CD14-positive monocyte (primary cell): Measurements from ENCODE around the gene PMEPA1. TPM values are rescaled to one million over a fixed set of nuclear protein-coding genes. Genes with fewer than 3 reads are reported as not detected.

Experiments
- DNase-seq, 3 donors: peaks; one replicate each; pipeline ENCODE4 v3.0.0-alpha.2; 2011 to 2022
- H2AFZ ChIP-seq: 2 replicates; pipeline ENCODE4 v1.6.0; 2012; ENCODE audit warnings: mild to moderate bottlenecking, low read depth, low read length, inconsistent platforms; ENCODE audit not compliant: insufficient read depth, poor library complexity, severe bottlenecking
- H3K27ac ChIP-seq, 2 donors: 1 replicate in 1 of 2; 2 replicates in 1 of 2; pipeline ENCODE4 v1.5.1; 2012 to 2013; ENCODE audit warnings: low read length in 2 of 2, control low read depth in 1 of 2, inconsistent platforms in 1 of 2, low read depth in 1 of 2, mild to moderate bottlenecking in 1 of 2
- H3K27me3 ChIP-seq, 2 donors: one replicate each; pipeline versions ENCODE4 v1.6.0 to v1.6.1; 2011 to 2013; ENCODE audit warnings: low read length in 2 of 2; ENCODE audit not compliant: control insufficient read depth in 2 of 2, insufficient read depth in 2 of 2
- H3K36me3 ChIP-seq, 2 donors: replicated peaks in 1 of 2; 1 replicate in 1 of 2; 2 replicates in 1 of 2; pipeline versions ENCODE4 v1.5.1 to v1.6.1; 2012 to 2013; ENCODE audit warnings: low read length in 2 of 2, control low read depth in 1 of 2, inconsistent platforms in 1 of 2, mild to moderate bottlenecking in 1 of 2; ENCODE audit not compliant: insufficient read depth in 2 of 2, control insufficient read depth in 1 of 2
- H3K4me1 ChIP-seq, 2 donors: 1 replicate in 1 of 2; 2 replicates in 1 of 2; pipeline versions ENCODE4 v1.5.1 to v1.6.1; 2012 to 2013; ENCODE audit warnings: low read length in 2 of 2, control low read depth in 1 of 2, inconsistent platforms in 1 of 2, mild to moderate bottlenecking in 1 of 2, moderate library complexity in 1 of 2; ENCODE audit not compliant: insufficient read depth in 2 of 2, control insufficient read depth in 1 of 2
- H3K4me2 ChIP-seq: replicated peaks from 2 replicates; pipeline ENCODE3; 2012; ENCODE audit warnings: low read length, moderate library complexity, mild to moderate bottlenecking; ENCODE audit not compliant: poor library complexity, severe bottlenecking; ENCODE audit errors: extremely low read depth
- H3K4me3 ChIP-seq, 3 experiments: fragments of 200-600 bp in 1 of 3; sonication (generic) in 1 of 3; replicated peaks in 1 of 3; 1 replicate in 2 of 3; 2 replicates in 1 of 3; pipeline ENCODE4 v1.5.1; 2011 to 2013; ENCODE audit warnings: low read length in 3 of 3, mild to moderate bottlenecking in 3 of 3, control low read depth in 2 of 3, low read depth in 2 of 3, inconsistent platforms in 1 of 3, moderate library complexity in 1 of 3
- H3K79me2 ChIP-seq: 2 replicates; pipeline ENCODE4 v1.6.0; 2012; ENCODE audit warnings: mild to moderate bottlenecking, control low read depth, inconsistent platforms, low read length, moderate library complexity; ENCODE audit not compliant: insufficient read depth
- H3K9ac ChIP-seq: 2 replicates; pipeline ENCODE4 v1.6.0; 2017; ENCODE audit warnings: low read length, mild to moderate bottlenecking; ENCODE audit not compliant: insufficient read depth, poor library complexity, severe bottlenecking
- H3K9me3 ChIP-seq, 2 donors: replicated peaks in 1 of 2; 1 replicate in 1 of 2; 2 replicates in 1 of 2; pipeline versions ENCODE4 v1.5.1 to v1.6.1; 2012 to 2013; ENCODE audit warnings: low read length in 2 of 2, control low read depth in 1 of 2; ENCODE audit not compliant: control insufficient read depth in 1 of 2, insufficient read depth in 1 of 2
- H4K20me1 ChIP-seq: 2 replicates; pipeline ENCODE4 v1.6.0; 2012; ENCODE audit warnings: mild to moderate bottlenecking, low read length, control low read depth, moderate library complexity; ENCODE audit not compliant: insufficient read depth
- H3K27ac Mint-ChIP-seq, 7 donors: one replicate each; pipeline ENCODE4 v1.8.0; 2020; ENCODE audit warnings: mild to moderate bottlenecking in 7 of 7, mixed read lengths in 7 of 7, moderate library complexity in 6 of 7, inconsistent platforms in 2 of 7
- H3K27me3 Mint-ChIP-seq, 3 donors: one replicate each; pipeline ENCODE4 v1.8.0; 2021 to 2022; ENCODE audit warnings: low read depth in 3 of 3, mild to moderate bottlenecking in 3 of 3, mixed read lengths in 3 of 3, moderate library complexity in 3 of 3, inconsistent platforms in 1 of 3
- H3K36me3 Mint-ChIP-seq, 2 donors: one replicate each; pipeline ENCODE4 v1.8.0; 2020; ENCODE audit warnings: mixed read lengths in 2 of 2, inconsistent platforms in 1 of 2, mild to moderate bottlenecking in 1 of 2
- H3K4me1 Mint-ChIP-seq: one replicate; pipeline ENCODE4 v1.8.0; 2020; ENCODE audit warnings: mild to moderate bottlenecking, mixed read lengths
- H3K4me3 Mint-ChIP-seq, 2 donors: one replicate each; pipeline ENCODE4 v1.8.0; 2020; ENCODE audit warnings: mild to moderate bottlenecking in 2 of 2, mixed read lengths in 2 of 2, moderate library complexity in 1 of 2
- H3K9me3 Mint-ChIP-seq, 7 donors: one replicate each; pipeline ENCODE4 v1.8.0; 2020 to 2022; ENCODE audit warnings: mixed read lengths in 7 of 7, mild to moderate bottlenecking in 6 of 7, moderate library complexity in 6 of 7, inconsistent platforms in 2 of 7
- WGBS: methylation state at CpG from one replicate; pipeline ENCODE4 v1.1.5; 2013; ENCODE audit warnings: missing lambda C conversion rate; ENCODE audit not compliant: insufficient coverage; 5-methylcytosine and 5-hydroxymethylcytosine counted together
- intact Hi-C, 2 donors: fragments of 100-400 bp; cut with micrococcal nuclease; formaldehyde crosslinking; loops; one replicate each; pipeline versions ENCODE4 v1.15.0 to v1.15.1; 2023
- polyA plus RNA-seq, 3 donors: library from polyadenylated mRNA; depleted of rRNA in 1 of 3; unstranded in 2 of 3; stranded (reverse) in 1 of 3; fragments of 300-500 nt in 2 of 3; fragments of >200 nt in 1 of 3; fragmentation: Illumina TruSeq in 2 of 3; gene quantifications; 1 replicate in 2 of 3; 2 replicates in 1 of 3; pipeline ENCODE4 v1.2.3, GENCODE V29; 2012 to 2021
- TF ChIP-seq, protein P1 (sequence below): fragments of 200-600 bp; IDR thresholded peaks from one replicate; pipeline ENCODE4 v1.8.0; 2022; ENCODE audit warnings: antibody characterized with exemption, mild to moderate bottlenecking

Gene PMEPA1
- polyA plus RNA-seq, 3 donors: 0.12 to 0.73 (median 0.59) TPM

DNA sequence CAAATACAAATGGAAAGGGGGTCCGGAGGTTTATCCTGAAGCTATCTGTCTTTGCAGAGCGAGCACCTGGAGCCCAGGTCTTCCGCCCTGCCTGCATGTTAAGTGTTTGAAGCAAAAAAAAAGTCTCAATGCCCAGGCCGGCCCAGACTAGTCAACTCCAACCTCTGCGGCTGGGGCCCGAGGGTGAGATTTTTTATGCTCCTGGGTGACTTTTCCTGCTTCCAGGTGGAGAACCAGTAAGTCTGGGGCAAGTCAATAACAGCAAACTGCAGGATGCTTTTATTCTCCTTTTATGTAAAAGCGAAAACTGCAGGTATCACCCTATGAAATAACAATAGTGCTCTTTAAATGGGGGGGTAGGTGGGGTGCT is 87.6 kb downstream of the PMEPA1 start:
- H3K27me3 ChIP-seq: no peaks in the 10 kb centered on the region
- no peak for DNase-seq
- no peak overlapping the region for H3K4me2 ChIP-seq
- intact Hi-C loops: loop anchor here in 1 of 2 donors (10.0 kb wide), 2 partner anchors 93 to 247 kb away; partner anchors contain the start of gene PMEPA1
- 97% methylated on average over 6 of the region's 7 CpGs for WGBS
- TF ChIP-seq, protein P1, sequence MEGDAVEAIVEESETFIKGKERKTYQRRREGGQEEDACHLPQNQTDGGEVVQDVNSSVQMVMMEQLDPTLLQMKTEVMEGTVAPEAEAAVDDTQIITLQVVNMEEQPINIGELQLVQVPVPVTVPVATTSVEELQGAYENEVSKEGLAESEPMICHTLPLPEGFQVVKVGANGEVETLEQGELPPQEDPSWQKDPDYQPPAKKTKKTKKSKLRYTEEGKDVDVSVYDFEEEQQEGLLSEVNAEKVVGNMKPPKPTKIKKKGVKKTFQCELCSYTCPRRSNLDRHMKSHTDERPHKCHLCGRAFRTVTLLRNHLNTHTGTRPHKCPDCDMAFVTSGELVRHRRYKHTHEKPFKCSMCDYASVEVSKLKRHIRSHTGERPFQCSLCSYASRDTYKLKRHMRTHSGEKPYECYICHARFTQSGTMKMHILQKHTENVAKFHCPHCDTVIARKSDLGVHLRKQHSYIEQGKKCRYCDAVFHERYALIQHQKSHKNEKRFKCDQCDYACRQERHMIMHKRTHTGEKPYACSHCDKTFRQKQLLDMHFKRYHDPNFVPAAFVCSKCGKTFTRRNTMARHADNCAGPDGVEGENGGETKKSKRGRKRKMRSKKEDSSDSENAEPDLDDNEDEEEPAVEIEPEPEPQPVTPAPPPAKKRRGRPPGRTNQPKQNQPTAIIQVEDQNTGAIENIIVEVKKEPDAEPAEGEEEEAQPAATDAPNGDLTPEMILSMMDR: no peak
- H3K27me3 Mint-ChIP-seq: peaks cover 0 to 7% (median 3%) of the 10 kb centered on the region in 3 donors
- no peak overlapping the region for H3K4me3 ChIP-seq
- H3K9me3 ChIP-seq: peaks cover 9 to 13% of the 10 kb centered on the region in 2 donors
- H3K9me3 Mint-ChIP-seq: peaks cover 16 to 18% (median 17%) of the 10 kb centered on the region in 7 donors
- H3K27ac Mint-ChIP-seq: peak overlapping the region in 2 of 7 donors; percentile 18 to 38
- H3K27ac ChIP-seq: no peak overlapping the region
- no peak overlapping the region for H3K4me3 Mint-ChIP-seq
- H2AFZ ChIP-seq: no peak overlapping the region
- H3K4me1 ChIP-seq: peaks cover 49 to 56% of the 10 kb centered on the region in 2 donors
- H3K36me3 Mint-ChIP-seq: peaks cover 21 to 24% of the 10 kb centered on the region in 2 donors
- H3K36me3 ChIP-seq: peaks cover 0 to 11% of the 10 kb centered on the region in 2 donors
- peaks cover 8% of the 10 kb centered on the region for H3K79me2 ChIP-seq
- no peaks in the 10 kb centered on the region for H4K20me1 ChIP-seq
- no peak overlapping the region for H3K9ac ChIP-seq
- H3K4me1 Mint-ChIP-seq: peaks cover 61% of the 10 kb centered on the region

DNA sequence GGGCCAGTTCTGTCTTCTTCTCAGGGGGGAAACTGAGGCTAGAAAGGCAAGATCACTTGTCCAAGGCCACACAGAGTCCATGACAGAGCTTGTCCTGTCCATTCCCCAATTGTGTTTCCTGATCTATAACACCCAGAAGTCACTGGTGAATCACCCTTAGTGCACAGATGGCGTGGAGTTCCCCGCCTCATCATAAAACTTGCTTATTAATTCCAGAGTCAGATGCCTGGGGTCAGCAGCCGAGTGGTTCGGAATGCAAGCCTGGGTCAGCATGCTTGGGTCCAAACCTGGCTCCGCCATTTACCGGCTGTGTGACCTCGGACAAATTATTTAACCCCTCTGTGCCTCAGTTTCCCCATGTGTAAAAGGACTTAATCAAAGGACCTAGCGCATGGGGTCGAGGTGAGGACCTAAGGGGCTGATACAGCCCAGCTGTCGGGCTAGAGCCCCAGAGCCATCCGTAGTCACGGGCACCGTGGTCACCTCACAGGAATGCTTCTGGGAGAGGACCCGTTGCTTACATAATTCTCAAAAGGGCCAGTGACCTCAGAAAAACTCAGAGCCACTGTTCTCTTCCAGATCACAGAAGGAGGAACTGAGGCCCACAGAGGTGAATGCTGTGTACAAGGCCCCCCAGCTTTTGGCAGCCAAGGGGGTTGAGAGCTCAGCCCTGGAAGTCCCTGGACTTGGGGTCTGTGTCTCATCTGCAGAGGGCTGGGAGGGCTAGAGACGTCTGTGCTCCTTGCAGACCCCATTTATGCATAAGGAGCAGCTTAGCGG is 88.2 kb downstream of the PMEPA1 start:
- Mint-ChIP-seq H3K36me3 (peaks cover 21 to 29% of the 10 kb centered on the region in 2 donors), H3K27ac (peak overlapping the region in 6 of 7 donors; percentile 8 to 94 (median 82)), H3K9me3 (peaks cover 16 to 18% (median 17%) of the 10 kb centered on the region in 7 donors), H3K4me1 (peaks cover 60% of the 10 kb centered on the region), H3K27me3 (peaks cover 2 to 9% (median 6%) of the 10 kb centered on the region in 3 donors), H3K4me3 (no peak overlapping the region)
- no peaks in the 10 kb centered on the region for H4K20me1 ChIP-seq
- no peaks in the 10 kb centered on the region for H3K27me3 ChIP-seq
- intact Hi-C loops: loop anchor here in 1 of 2 donors (10.0 kb wide), 2 partner anchors 93 to 247 kb away; partner anchors contain the start of gene PMEPA1
- DNase-seq: peak in 1 of 3 donors; percentile 46
- H3K27ac ChIP-seq: peak overlapping the region in 1 of 2 donors; percentile 82
- H2AFZ ChIP-seq: peak overlapping the region; percentile 67
- peaks cover 0 to 11% of the 10 kb centered on the region in 2 donors for H3K36me3 ChIP-seq
- TF ChIP-seq, protein P1: no peak
- H3K9ac ChIP-seq: no peak overlapping the region
- peak overlapping the region; percentile 76 for H3K4me2 ChIP-seq
- peaks cover 4% of the 10 kb centered on the region for H3K79me2 ChIP-seq
- H3K4me3 ChIP-seq: no peak overlapping the region
- peaks cover 9 to 13% of the 10 kb centered on the region in 2 donors for H3K9me3 ChIP-seq
- WGBS: 95% methylated on average over 14 of the region's 16 CpGs
- H3K4me1 ChIP-seq: peaks cover 43 to 50% of the 10 kb centered on the region in 2 donors
